Gastrocnemius medialis (tissue), 4 donors: ENCODE data around the gene SPINK8.

ENCODE experiments used
- CTCF ChIP-seq, 5 experiments: fragments of 450-650 bp in 3 of 5; fragments of 200-600 bp in 2 of 5; sonication (generic) in 2 of 5; IDR thresholded peaks in 4 of 5; conservative IDR thresholded peaks in 1 of 5; 1 replicate in 4 of 5; 2 replicates in 1 of 5; pipeline ENCODE4 v1.5.1; 2016 to 2019; ENCODE audit warnings: antibody characterized with exemption in 5 of 5, mild to moderate bottlenecking in 3 of 5, moderate library complexity in 3 of 5
- POLR2A ChIP-seq, 2 donors: fragments of 450-650 bp; IDR thresholded peaks; one replicate each; pipeline ENCODE4 v1.6.1; 2017; ENCODE audit warnings: antibody characterized with exemption in 2 of 2, mild to moderate bottlenecking in 2 of 2, moderate library complexity in 2 of 2

- TF ChIP-seq CTCF (IDR thresholded peaks at IDR 0.05 in 4 of 5, conservative IDR thresholded peaks at IDR 0.05 in 1 of 5) = no peak
- no peak for TF ChIP-seq POLR2A (IDR thresholded peaks at IDR 0.05)
Measured at GRCh38 chr3:48286308-48286707, 47.2 kb downstream of the SPINK8 start.
